ENCODE data around the gene ZDHHC11B.
"Not testable (repeated sequence)": the region's sequence is repeated elsewhere in the genome, so short reads cannot be mapped to it uniquely, and the experiment has no call there.

ZDHHC11B gene

GRCh38 chr5:784428-785177 is at the start of gene ZDHHC11B:
ZDHHC11B (minus strand) TSS chr5:784729; CDS start chr5:766919, 17,810 bp downstream.
- peak; percentile 72 for DNase-seq (ENCODE audit: extremely low spot score, insufficient read length, low read depth)
- not testable (repeated sequence) for FAIRE-seq

- not testable (repeated sequence) for FAIRE-seq; DNase-seq (ENCODE audit: extremely low spot score, insufficient read length, low read depth)
Measured at GRCh38 chr5:834013-834412, 49.5 kb upstream of the ZDHHC11B start.

- not testable (repeated sequence) for FAIRE-seq; DNase-seq (ENCODE audit: extremely low spot score, insufficient read length, low read depth)
Measured at GRCh38 chr5:828194-828593, 43.7 kb upstream of the ZDHHC11B start.

GRCh38 chr5:825544-825943 is 41.0 kb upstream of the ZDHHC11B start:
- not testable (repeated sequence) for DNase-seq (ENCODE audit: extremely low spot score, insufficient read length, low read depth); FAIRE-seq

GRCh38 chr5:821504-821903 is 37.0 kb upstream of the ZDHHC11B start:
- FAIRE-seq, result no peak

GRCh38 chr5:820245-820644 is 35.7 kb upstream of the ZDHHC11B start:
- no peak for DNase-seq (ENCODE audit: extremely low spot score, insufficient read length, low read depth)
- no peak for FAIRE-seq

More at GRCh38 chr5:821504-821903, 37.0 kb upstream of the ZDHHC11B start:
- DNase-seq (ENCODE audit: extremely low spot score, insufficient read length, low read depth), result no peak

- FAIRE-seq (no peak), DNase-seq (ENCODE audit: extremely low spot score, insufficient read length, low read depth) (no peak)
Measured at GRCh38 chr5:819078-819477, 34.5 kb upstream of the ZDHHC11B start.

GRCh38 chr5:816176-816575 is 31.6 kb upstream of the ZDHHC11B start:
- DNase-seq (ENCODE audit: extremely low spot score, insufficient read length, low read depth) (no peak), FAIRE-seq (no peak)

- DNase-seq (ENCODE audit: extremely low spot score, insufficient read length, low read depth), result no peak
- FAIRE-seq, result no peak
Measured at GRCh38 chr5:815449-815848, 30.9 kb upstream of the ZDHHC11B start.

- DNase-seq (ENCODE audit: extremely low spot score, insufficient read length, low read depth); FAIRE-seq: not testable (repeated sequence)
Measured at GRCh38 chr5:813575-813974, 29.0 kb upstream of the ZDHHC11B start.

- DNase-seq (ENCODE audit: extremely low spot score, insufficient read length, low read depth); FAIRE-seq: not testable (repeated sequence)
Measured at GRCh38 chr5:811384-811783, 26.9 kb upstream of the ZDHHC11B start.

GRCh38 chr5:807719-808514 is 23.4 kb upstream of the ZDHHC11B start:
- FAIRE-seq; DNase-seq (ENCODE audit: extremely low spot score, insufficient read length, low read depth): not testable (repeated sequence)

- FAIRE-seq (no peak), DNase-seq (ENCODE audit: extremely low spot score, insufficient read length, low read depth) (no peak)
Measured at GRCh38 chr5:801472-801871, 16.9 kb upstream of the ZDHHC11B start.

- FAIRE-seq; DNase-seq (ENCODE audit: extremely low spot score, insufficient read length, low read depth): not testable (repeated sequence)
Measured at GRCh38 chr5:801055-801454, 16.5 kb upstream of the ZDHHC11B start.

GRCh38 chr5:798505-799138 is 14.1 kb upstream of the ZDHHC11B start:
- FAIRE-seq; DNase-seq (ENCODE audit: extremely low spot score, insufficient read length, low read depth): not testable (repeated sequence)

GRCh38 chr5:797986-798385 is 13.5 kb upstream of the ZDHHC11B start:
- DNase-seq (ENCODE audit: extremely low spot score, insufficient read length, low read depth); FAIRE-seq: not testable (repeated sequence)

- not testable (repeated sequence) for FAIRE-seq; DNase-seq (ENCODE audit: extremely low spot score, insufficient read length, low read depth)
Measured at GRCh38 chr5:795873-796272, 11.3 kb upstream of the ZDHHC11B start.

- DNase-seq (ENCODE audit: extremely low spot score, insufficient read length, low read depth); FAIRE-seq: not testable (repeated sequence)
Measured at GRCh38 chr5:794948-795347, 10.4 kb upstream of the ZDHHC11B start.

- FAIRE-seq; DNase-seq (ENCODE audit: extremely low spot score, insufficient read length, low read depth): not testable (repeated sequence)
Measured at GRCh38 chr5:788703-789102, 4.2 kb upstream of the ZDHHC11B start.

GRCh38 chr5:787857-788233 is 3.3 kb upstream of the ZDHHC11B start:
- FAIRE-seq; DNase-seq (ENCODE audit: extremely low spot score, insufficient read length, low read depth): not testable (repeated sequence)
